Measurements from ENCODE around the gene FAM227B.
"Not testable (repeated sequence)": the region's sequence is repeated elsewhere in the genome, so short reads cannot be mapped to it uniquely, and the experiment has no call there.

Gene FAM227B

GRCh38 chr15:49438962-49439631 is 181.5 kb downstream of the FAM227B start:
- DNase-seq (ENCODE audit: low spot score) = no peak

GRCh38 chr15:49436751-49437150 is 183.9 kb downstream of the FAM227B start:
- no peak for DNase-seq (ENCODE audit: low spot score)

DNA sequence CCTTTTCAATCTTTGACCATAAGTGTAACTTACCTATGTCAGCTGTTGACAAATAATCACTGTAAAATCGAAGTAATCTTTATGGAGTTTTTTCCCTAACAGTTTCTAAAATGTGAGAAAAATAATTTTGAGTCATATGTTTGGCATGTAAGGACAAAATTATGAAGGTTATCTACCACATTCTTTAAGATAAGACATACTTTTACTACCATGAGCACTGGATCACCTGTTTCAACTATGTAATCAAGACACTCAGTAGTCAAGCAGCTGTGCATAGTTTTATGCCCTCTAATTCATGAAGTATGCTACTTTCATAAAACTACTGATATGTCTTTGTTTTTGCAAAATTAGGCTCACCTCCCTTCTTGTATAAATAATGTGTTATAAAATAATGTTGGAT is 185.4 kb downstream of the FAM227B start:
- no peak for DNase-seq (ENCODE audit: low spot score)

DNA sequence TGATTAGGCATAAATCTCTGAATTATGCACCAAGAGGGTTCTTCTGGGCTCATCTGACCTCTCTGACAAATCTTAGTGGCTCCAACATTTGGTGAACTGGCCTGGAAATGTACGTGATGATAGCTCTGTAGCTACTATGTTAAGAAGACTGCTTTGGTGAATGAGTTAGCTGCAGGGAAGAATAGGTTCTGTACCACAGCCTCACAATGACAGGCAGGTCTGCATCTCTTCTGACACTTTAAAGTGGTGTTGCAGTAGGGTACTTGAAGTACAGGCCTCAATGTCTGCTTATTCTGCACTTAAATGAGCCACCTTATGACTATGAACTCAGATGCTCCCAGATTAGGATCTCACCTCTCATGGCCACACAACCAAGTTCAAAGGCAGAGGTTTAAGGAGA is 190.6 kb downstream of the FAM227B start:
- no peak for DNase-seq (ENCODE audit: low spot score)

DNA sequence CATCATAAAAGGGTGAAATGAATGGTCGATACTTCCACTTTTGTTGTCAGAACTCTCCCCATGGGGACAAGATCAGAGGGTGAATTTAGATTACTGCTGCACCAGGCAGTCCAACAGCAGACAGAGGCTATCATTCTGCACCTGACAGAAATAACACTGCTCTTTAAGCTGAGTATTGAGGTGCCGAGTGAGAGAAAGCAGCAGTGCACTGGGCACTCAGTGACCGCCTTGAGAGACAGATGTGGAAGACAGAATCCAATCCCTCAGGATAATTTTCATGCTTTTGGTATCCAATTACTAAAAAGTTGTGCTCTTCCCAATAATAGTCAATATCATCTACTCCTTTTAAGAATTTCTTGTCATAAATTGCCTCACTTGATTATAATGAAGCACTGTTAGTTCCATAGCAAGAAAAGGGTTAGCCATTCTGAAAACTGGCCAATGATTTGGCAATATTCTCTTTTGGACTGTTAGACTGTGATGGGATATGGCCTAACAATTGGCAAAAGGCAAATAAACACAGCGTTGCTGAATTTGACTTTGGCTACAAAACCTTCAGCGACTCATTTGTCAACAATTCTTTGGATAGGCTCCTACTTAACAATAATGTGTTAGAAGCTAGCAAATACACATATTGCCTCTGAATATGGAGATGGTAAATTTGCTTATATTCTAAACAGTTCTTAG is 192.1 kb downstream of the FAM227B start:
- DNase-seq (ENCODE audit: low spot score) = no peak

DNA sequence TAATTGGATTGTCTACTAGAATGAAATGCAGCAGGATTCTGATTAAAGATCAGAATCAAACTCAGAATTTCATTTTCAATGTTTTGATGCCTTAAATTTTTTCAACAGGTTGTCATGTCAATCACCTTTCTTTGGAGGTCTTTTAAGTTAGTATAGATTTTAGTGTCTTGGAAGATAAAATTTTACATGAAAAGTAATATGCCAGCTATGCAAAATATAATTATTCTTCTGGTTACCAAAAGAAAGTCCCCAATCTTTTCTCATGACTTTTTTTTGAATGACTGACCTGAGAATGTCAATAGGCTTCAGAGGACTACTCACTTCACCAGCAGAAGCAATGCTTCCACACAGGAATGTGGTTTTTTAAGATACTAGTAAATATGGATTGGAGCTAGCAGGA is 193.2 kb downstream of the FAM227B start:
- no peak for DNase-seq (ENCODE audit: low spot score)

DNA sequence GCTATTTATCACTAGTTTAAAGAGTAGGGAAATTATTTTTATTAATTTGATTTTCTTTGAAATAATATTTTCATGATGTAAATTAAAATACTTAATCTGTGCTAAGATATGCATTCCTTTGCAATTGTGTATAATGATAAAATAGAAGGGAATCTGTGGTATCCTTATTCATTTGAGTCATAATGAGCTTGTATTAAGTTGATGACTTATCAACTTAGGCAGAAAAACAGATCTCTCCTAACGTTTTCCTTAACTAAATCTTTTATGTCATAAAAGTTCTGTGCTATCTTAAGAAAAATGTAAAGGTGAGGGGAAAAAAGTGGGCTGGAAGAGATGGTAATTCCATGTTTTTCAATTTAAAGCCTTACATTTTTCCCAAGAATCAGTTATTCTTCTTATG is 195.7 kb downstream of the FAM227B start:
- no peak for DNase-seq (ENCODE audit: low spot score)

DNA sequence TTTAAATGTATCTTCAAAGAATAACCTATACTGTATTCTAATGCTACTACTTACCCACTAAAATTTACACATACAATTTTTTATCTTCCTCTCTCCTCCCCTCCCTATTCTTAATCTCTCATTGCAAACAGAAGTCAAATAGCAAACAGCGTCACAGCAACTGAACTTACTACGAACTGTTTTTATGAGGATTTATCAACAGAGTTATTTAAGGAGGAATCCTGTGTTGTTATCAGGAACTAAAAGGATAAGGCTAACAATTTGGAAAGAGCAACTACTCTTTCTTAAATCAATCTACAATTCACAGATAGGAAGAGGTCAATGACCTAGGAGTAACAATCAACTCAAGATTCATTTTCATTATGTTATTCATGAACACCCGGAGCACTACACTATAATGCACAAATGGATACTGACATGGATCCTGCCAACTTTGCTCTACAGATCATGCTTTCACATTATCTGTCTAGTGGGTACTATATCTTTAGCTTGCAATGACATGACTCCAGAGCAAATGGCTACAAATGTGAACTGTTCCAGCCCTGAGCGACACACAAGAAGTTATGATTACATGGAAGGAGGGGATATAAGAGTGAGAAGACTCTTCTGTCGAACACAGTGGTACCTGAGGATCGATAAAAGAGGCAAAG is 196.6 kb downstream of the FAM227B start:
- DNase-seq (ENCODE audit: low spot score) = no peak

DNA sequence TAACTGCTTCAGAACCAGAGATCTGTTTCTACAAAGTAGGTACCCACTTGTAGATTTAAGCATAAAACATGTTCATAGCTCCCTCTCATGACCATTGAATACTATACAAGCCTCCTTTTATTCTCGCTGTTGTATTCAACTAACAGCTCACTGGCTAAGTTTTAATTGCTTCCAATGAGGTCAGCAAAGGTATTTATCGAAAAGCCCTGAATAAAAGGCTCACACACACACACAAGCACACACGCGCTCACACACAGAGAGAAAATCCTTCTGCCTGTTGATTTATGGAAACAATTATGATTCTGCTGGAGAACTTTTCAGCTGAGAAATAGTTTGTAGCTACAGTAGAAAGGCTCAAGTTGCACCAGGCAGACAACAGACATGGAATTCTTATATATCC is 197.6 kb downstream of the FAM227B start, which contains the start of gene FGF7:
Gene FGF7, plus strand, starts transcription at position 222 of the 400 bp plus-strand sequence. CDS start 1,056 bp downstream, outside the sequence.
- no peak for DNase-seq (ENCODE audit: low spot score)

GRCh38 chr15:49421991-49422390 is 198.6 kb downstream of the FAM227B start:
- DNase-seq (ENCODE audit: low spot score) = peak; percentile 29

- no peak for DNase-seq (ENCODE audit: low spot score)
These were observed 201.8 kb downstream of the FAM227B start for GRCh38 chr15:49418811-49419210.

GRCh38 chr15:49415638-49416037 is 205.0 kb downstream of the FAM227B start:
- DNase-seq (ENCODE audit: low spot score) = no peak

DNA sequence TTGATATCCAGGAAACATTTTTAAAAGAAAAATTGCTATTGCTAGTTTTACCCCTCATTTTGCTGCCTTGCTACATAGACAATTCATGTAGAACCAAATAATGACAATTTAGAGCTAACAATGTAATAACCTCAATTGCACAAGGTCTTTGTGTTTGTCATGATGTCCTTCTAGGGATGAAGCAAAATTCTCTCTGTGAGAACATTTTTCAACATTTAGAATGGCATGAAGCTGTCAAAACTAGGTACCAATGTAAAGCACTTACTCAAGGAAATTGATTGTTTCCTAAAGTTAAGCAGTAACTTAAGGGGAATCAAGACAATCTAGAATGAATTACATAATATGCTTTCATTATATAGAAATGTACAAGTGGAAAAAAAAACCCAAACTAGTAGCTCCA is 205.5 kb downstream of the FAM227B start:
- no peak for DNase-seq (ENCODE audit: low spot score)

GRCh38 chr15:49412797-49413196 is 207.8 kb downstream of the FAM227B start:
- DNase-seq (ENCODE audit: low spot score) = no peak

GRCh38 chr15:49410641-49411040 is 210.0 kb downstream of the FAM227B start:
- DNase-seq (ENCODE audit: low spot score) = no peak

DNA sequence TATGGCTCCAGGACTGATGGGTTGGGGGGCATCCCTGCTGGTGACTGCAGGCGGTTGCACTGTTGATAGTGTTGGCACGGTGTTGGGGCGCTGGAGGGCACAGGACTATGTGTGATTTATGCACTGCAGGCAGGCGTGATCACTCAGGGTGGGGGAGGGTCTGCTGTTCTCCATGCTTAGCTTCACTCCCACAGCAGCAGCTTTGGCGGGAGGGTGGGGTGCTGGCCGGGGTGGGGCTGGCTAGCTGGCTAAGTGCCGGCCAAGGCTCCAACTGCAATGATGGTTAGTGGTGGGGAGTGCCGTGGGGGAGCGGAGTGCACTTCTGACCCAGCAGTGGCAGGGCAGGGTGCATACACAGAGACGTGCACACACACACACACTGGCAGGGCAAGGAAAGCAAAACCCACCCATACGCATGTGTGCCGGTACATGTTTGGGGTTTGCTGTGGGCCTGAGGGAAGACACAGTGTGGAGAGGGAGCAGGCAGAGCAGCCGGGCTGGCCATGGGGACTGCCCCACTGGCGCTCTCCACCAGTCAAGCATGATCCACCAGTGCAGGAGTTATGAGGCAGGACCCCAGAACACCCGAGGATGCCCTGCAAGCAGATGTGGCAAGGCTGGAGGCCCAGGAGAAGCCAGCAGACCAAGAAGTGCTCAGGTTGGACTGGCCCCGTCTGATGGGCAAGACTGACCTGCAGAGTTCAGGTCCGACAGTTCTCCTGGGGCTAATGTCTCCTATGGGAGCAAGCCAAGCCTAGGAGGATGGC is 214.1 kb downstream of the FAM227B start:
- peak; percentile 17 for DNase-seq (ENCODE audit: low spot score)

DNA sequence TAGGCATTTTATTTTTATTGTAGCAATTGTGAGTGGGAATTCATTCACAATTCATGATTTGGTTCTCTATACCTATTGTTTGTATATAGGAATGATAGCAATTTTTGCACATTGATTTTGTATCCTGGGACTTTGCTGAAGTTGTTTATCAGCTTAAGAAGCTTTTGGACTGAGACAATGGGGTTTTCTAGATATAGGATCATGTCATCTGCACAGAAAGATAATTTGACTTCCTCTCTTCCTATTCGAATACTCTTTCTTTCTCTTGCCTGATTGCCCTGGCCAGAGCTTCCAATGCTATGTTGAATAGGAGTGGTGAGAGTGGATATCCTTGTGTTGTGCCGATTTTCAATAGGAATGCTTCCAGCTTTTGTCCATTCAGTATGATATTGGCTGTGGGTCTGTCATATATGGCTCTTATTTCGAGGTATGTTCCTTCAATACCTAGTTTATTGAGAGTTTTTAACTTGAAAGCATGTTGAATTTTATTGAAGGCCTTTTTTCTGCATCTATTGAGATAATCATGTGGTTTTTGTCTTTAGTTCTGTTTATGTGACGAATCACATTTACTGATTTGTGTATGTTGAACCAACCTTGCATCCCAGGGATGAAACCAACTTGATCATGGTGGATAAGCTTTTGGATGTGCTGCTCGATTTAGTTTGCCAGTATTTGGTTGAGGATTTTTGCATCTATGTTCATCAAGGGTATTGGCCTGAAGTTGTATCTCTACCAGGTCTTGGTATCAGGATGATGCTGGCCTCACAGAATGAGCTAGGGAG is 217.9 kb downstream of the FAM227B start:
- not testable (repeated sequence) for DNase-seq (ENCODE audit: low spot score)

GRCh38 chr15:49387471-49387870 is 233.1 kb downstream of the FAM227B start:
- no peak for DNase-seq (ENCODE audit: low spot score)

DNA sequence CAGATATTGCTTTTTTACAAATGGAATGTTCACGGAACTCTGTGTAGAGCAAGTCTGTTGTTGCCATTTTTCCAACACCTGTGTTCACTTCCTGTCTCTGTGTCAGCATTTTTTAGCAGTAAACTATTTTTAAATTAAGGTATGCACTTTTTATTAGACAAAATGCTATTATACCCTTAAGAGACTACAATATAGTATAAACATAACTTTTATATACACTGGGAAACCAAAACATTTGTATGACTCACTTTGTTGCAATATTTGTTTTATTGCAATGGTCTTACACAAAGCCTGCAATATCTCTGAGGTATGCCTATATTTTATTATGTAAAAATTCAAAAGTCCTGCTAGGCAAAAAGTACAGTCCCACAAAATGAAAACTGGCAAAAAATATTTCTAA is 237.4 kb downstream of the FAM227B start:
- DNase-seq (ENCODE audit: low spot score) = no peak

DNA sequence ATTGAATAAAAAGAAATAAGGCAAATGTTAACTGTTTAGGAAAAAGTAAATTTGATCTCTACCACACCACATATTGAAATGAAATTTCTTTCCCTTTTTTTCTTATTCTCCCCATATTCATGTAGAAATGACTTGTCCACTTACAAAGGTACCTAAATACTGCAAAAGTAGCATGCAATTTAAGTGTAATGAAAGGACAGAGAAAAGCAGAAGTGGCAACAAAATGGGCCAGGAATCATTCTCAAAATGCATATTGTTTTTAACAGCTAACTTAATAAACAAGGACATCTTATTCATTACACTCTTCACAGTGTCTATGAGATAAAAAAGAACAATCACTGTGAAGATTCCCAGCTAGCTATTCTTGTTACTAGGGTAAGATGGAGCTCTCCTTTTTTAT is 238.2 kb downstream of the FAM227B start:
- DNase-seq (ENCODE audit: low spot score) = no peak

- DNase-seq (ENCODE audit: low spot score) = no peak
These were observed 239.7 kb downstream of the FAM227B start for GRCh38 chr15:49380912-49381311.

DNA sequence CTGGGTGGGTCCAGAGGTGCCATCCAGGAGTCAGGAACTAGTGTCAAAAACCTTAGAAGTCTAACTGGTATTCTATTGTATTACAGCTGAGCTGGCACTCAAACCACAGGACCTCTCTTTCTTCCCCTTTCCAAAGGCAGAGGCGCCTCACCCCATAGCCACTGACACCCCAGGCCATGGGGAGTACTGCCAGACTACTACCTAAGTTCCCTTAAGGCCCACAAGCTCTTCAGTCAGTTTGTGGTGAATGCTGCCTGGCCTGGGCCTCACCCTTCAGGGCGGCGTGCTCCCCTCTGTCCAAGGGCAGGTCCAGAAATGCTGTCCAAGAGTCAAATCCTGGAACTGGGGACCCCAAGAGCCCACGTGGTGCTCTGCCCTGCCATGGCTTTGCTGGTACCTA is 240.6 kb downstream of the FAM227B start:
- DNase-seq (ENCODE audit: low spot score) = no peak
